ENCODE results near the gene MORF4L1. TPM values are rescaled to one million over a fixed set of nuclear protein-coding genes. Genes with fewer than 3 reads are reported as not detected.

The MORF4L1 gene
- total and polyA plus RNA-seq, 2 experiments from 2014 or later: 340 to 381 TPM

GRCh38 chr15:78909160-78909695 is 36.5 kb downstream of the MORF4L1 start:
- Histone ChIP-seq H4K20me1 (ENCODE audit: insufficient read depth, poor library complexity, severe bottlenecking) (peaks cover 25% of the 10 kb centered on the region), H3K27me3 (no peaks in the 10 kb centered on the region), H3K27ac (no peak overlapping the region), H3K4me2 (no peak overlapping the region), H3K79me2 (peaks cover 45% of the 10 kb centered on the region), H3K4me1 (ENCODE audit: insufficient read depth) (no peaks in the 10 kb centered on the region), H3K36me3 (replicated peaks; ENCODE audit: insufficient read depth, low read depth) (no peaks in the 10 kb centered on the region), H3K9me2 (replicated peaks; ENCODE audit: insufficient read depth) (no peaks in the 10 kb centered on the region), H2AFZ (no peak overlapping the region), H3K4me3 (no peak overlapping the region), H3K9me3 (ENCODE audit: low read depth) (no peaks in the 10 kb centered on the region)
- 68% methylated on average over 3 of the region's 3 CpGs for WGBS (ENCODE audit: low lambda C conversion rate, missing lambda C conversion rate)
- TF ChIP-seq, protein P1, sequence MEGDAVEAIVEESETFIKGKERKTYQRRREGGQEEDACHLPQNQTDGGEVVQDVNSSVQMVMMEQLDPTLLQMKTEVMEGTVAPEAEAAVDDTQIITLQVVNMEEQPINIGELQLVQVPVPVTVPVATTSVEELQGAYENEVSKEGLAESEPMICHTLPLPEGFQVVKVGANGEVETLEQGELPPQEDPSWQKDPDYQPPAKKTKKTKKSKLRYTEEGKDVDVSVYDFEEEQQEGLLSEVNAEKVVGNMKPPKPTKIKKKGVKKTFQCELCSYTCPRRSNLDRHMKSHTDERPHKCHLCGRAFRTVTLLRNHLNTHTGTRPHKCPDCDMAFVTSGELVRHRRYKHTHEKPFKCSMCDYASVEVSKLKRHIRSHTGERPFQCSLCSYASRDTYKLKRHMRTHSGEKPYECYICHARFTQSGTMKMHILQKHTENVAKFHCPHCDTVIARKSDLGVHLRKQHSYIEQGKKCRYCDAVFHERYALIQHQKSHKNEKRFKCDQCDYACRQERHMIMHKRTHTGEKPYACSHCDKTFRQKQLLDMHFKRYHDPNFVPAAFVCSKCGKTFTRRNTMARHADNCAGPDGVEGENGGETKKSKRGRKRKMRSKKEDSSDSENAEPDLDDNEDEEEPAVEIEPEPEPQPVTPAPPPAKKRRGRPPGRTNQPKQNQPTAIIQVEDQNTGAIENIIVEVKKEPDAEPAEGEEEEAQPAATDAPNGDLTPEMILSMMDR (IDR thresholded peaks at IDR 0.05; ENCODE audit: poor library complexity): no peak
- DNase-seq (ENCODE audit: low spot score): no peak

GRCh38 chr15:78909791-78910228 is 37.1 kb downstream of the MORF4L1 start:
- Histone ChIP-seq H3K27ac (no peak overlapping the region), H3K4me2 (no peak overlapping the region), H4K20me1 (ENCODE audit: insufficient read depth, poor library complexity, severe bottlenecking) (peaks cover 25% of the 10 kb centered on the region), H3K9me3 (ENCODE audit: low read depth) (no peaks in the 10 kb centered on the region), H3K79me2 (peaks cover 46% of the 10 kb centered on the region), H3K4me3 (no peak overlapping the region), H2AFZ (no peak overlapping the region), H3K9me2 (replicated peaks; ENCODE audit: insufficient read depth) (no peaks in the 10 kb centered on the region), H3K27me3 (no peaks in the 10 kb centered on the region), H3K36me3 (replicated peaks; ENCODE audit: insufficient read depth, low read depth) (no peaks in the 10 kb centered on the region), H3K4me1 (ENCODE audit: insufficient read depth) (no peaks in the 10 kb centered on the region)
- WGBS (ENCODE audit: low lambda C conversion rate, missing lambda C conversion rate): 57% methylated on average over 5 of the region's 5 CpGs
- peak; percentile 77 for DNase-seq (ENCODE audit: low spot score)
- TF ChIP-seq, protein P1 (IDR thresholded peaks at IDR 0.05; ENCODE audit: poor library complexity): peak; percentile 73
- no peak for TF ChIP-seq EZH2 (IDR thresholded peaks at IDR 0.05; ENCODE audit: borderline replicate concordance)

GRCh38 chr15:78910271-78910670 is 37.6 kb downstream of the MORF4L1 start:
- Histone ChIP-seq H3K4me1 (ENCODE audit: insufficient read depth) (no peaks in the 10 kb centered on the region), H4K20me1 (ENCODE audit: insufficient read depth, poor library complexity, severe bottlenecking) (peaks cover 25% of the 10 kb centered on the region), H3K27me3 (no peaks in the 10 kb centered on the region), H3K9me3 (ENCODE audit: low read depth) (no peaks in the 10 kb centered on the region), H3K27ac (no peak overlapping the region), H3K4me3 (no peak overlapping the region), H3K79me2 (peaks cover 48% of the 10 kb centered on the region), H3K36me3 (replicated peaks; ENCODE audit: insufficient read depth, low read depth) (no peaks in the 10 kb centered on the region), H3K4me2 (no peak overlapping the region), H2AFZ (no peak overlapping the region), H3K9me2 (replicated peaks; ENCODE audit: insufficient read depth) (no peaks in the 10 kb centered on the region)
- no peak for TF ChIP-seq EZH2 (IDR thresholded peaks at IDR 0.05; ENCODE audit: borderline replicate concordance)
- TF ChIP-seq, protein P1 (IDR thresholded peaks at IDR 0.05; ENCODE audit: poor library complexity): no peak
- TF ChIP-seq EZH2phosphoT487 (IDR thresholded peaks at IDR 0.05; ENCODE audit: low read depth, severe bottlenecking, unreplicated experiment): no peak
- no peak for DNase-seq (ENCODE audit: low spot score)
- WGBS (ENCODE audit: low lambda C conversion rate, missing lambda C conversion rate): 84% methylated on average over 7 of the region's 7 CpGs

GRCh38 chr15:78912316-78912715 is 39.6 kb downstream of the MORF4L1 start:
- Histone ChIP-seq H3K36me3 (replicated peaks; ENCODE audit: insufficient read depth, low read depth) (no peaks in the 10 kb centered on the region), H3K9me3 (ENCODE audit: low read depth) (no peaks in the 10 kb centered on the region), H3K27ac (no peak overlapping the region), H3K27me3 (no peaks in the 10 kb centered on the region), H4K20me1 (ENCODE audit: insufficient read depth, poor library complexity, severe bottlenecking) (peaks cover 15% of the 10 kb centered on the region), H3K9me2 (replicated peaks; ENCODE audit: insufficient read depth) (no peaks in the 10 kb centered on the region), H2AFZ (no peak overlapping the region), H3K4me2 (no peak overlapping the region), H3K4me3 (no peak overlapping the region), H3K79me2 (peaks cover 41% of the 10 kb centered on the region), H3K4me1 (ENCODE audit: insufficient read depth) (peaks cover 2% of the 10 kb centered on the region)
- WGBS (ENCODE audit: low lambda C conversion rate, missing lambda C conversion rate): 94% methylated on average over 2 of the region's 2 CpGs
- TF ChIP-seq EZH2phosphoT487 (IDR thresholded peaks at IDR 0.05; ENCODE audit: low read depth, severe bottlenecking, unreplicated experiment): no peak
- TF ChIP-seq, protein P1 (IDR thresholded peaks at IDR 0.05; ENCODE audit: poor library complexity): no peak
- TF ChIP-seq EZH2 (IDR thresholded peaks at IDR 0.05; ENCODE audit: borderline replicate concordance): no peak
- no peak for DNase-seq (ENCODE audit: low spot score)
